ENCODE results near the gene A2M.

GRCh38 chr12:9103050-9103849 lies 12.5 kb downstream of the A2M start:
- no peak for TF ChIP-seq CTCF (IDR thresholded peaks at IDR 0.05)
- TF ChIP-seq POLR2A (IDR thresholded peaks at IDR 0.05): no peak
- TF ChIP-seq POLR2AphosphoS5 (IDR thresholded peaks at IDR 0.05): no peak

All from transverse colon (tissue), 4 donors.